HepG2 (cell line): ENCODE measurements around the gene PKIG. TPM values are rescaled to one million over a fixed set of nuclear protein-coding genes. Genes with fewer than 3 reads are reported as not detected.

Experiments
- ATAC-seq: fragments of 200-7000 bp; cut with Tn5 transposase; 3 replicates; pipeline ENCODE4 v1.9.1; 2020; ENCODE audit warnings: mild to moderate bottlenecking, moderate library complexity
- BruUV-seq: library from RNA; stranded (reverse); fragments of 400-500 nt; replicated peaks from 2 replicates; lab custom pipeline; 2021; lab: Mats Ljungman, UMichigan
- CTCF ChIA-PET: fragments of 300-600 bp; formaldehyde crosslinking; extraction: SDS; loops from one replicate; lab custom pipeline; 2021; ENCODE audit warnings: low total read pairs, inconsistent platforms, low intra/inter-chr PET ratio; lab: Yijun Ruan, JAX
- POLR2A ChIA-PET: fragments of 350-600 bp; sonication (Branson Sonifier 250); formaldehyde crosslinking; loops from one replicate; lab custom pipeline; 2020; ENCODE audit warnings: antibody characterized with exemption, inconsistent platforms; lab: Yijun Ruan, JAX
- DNase-seq: peaks from one replicate; pipeline ENCODE4 v3.0.0-alpha.2; 2015; ENCODE audit warnings: low spot score
- FAIRE-seq: peaks from 3 replicates; lab custom pipeline; 2011; peaks lifted over from hg19 to GRCh38; lab: Jason Lieb, UNC
- H2AFZ ChIP-seq: one replicate; pipeline ENCODE4 v1.6.1; 2011; ENCODE audit warnings: low read length, inconsistent platforms
- H3K27ac ChIP-seq: fragments of 300-600 bp; 3 replicates; pipeline ENCODE4 v1.8.0; 2011; ENCODE audit warnings: mixed run types, mild to moderate bottlenecking, mixed read lengths, low read length, inconsistent platforms; ENCODE audit not compliant: insufficient read depth; ENCODE audit errors: extremely low read length
- H3K27me3 ChIP-seq, 2 experiments: fragments of 200-600 bp in 1 of 2; 2 replicates in 1 of 2; 3 replicates in 1 of 2; pipeline versions ENCODE4 v1.6.0 to v1.8.0; 2011; ENCODE audit warnings: low read length in 2 of 2, mild to moderate bottlenecking in 2 of 2, moderate library complexity in 2 of 2, inconsistent platforms in 1 of 2; ENCODE audit not compliant: insufficient read depth in 2 of 2, control insufficient read depth in 1 of 2
- H3K36me3 ChIP-seq, 2 experiments: fragments of 200-600 bp in 1 of 2; replicated peaks in 1 of 2; 2 replicates in 1 of 2; 3 replicates in 1 of 2; pipeline versions ENCODE4 v1.5.1 to v1.8.0; 2011; ENCODE audit warnings: low read length in 2 of 2, inconsistent platforms in 1 of 2; ENCODE audit not compliant: insufficient read depth in 2 of 2, control insufficient read depth in 1 of 2
- H3K4me1 ChIP-seq: 2 replicates; pipeline ENCODE4 v1.5.1; 2012; ENCODE audit warnings: low read length, inconsistent platforms; ENCODE audit not compliant: insufficient read depth
- H3K4me2 ChIP-seq: 2 replicates; pipeline ENCODE4 v1.6.0; 2011; ENCODE audit warnings: low read depth, low read length, inconsistent platforms
- H3K4me3 ChIP-seq, 3 experiments: fragments of 200-600 bp in 1 of 3; sonication (generic), shearing (Covaris generic) in 1 of 3; replicated peaks in 1 of 3; 2 replicates each; pipeline ENCODE4 v1.5.1; 2011 to 2016; ENCODE audit warnings: low read length in 3 of 3, inconsistent platforms in 2 of 3, low read depth in 2 of 3, mild to moderate bottlenecking in 2 of 3, control low read depth in 1 of 3, mixed read lengths in 1 of 3; ENCODE audit not compliant: insufficient read depth in 1 of 3
- H3K79me2 ChIP-seq: one replicate; pipeline ENCODE4 v1.6.1; 2011; ENCODE audit warnings: low read length, inconsistent platforms; ENCODE audit not compliant: insufficient read depth
- H3K9ac ChIP-seq: 2 replicates; pipeline ENCODE4 v1.6.0; 2011; ENCODE audit warnings: mild to moderate bottlenecking, low read depth, low read length, inconsistent platforms; ENCODE audit not compliant: insufficient read depth
- H3K9me3 ChIP-seq: 2 replicates; pipeline ENCODE4 v1.5.1; 2012; ENCODE audit warnings: mild to moderate bottlenecking, low read length
- H4K20me1 ChIP-seq: 2 replicates; pipeline ENCODE4 v1.6.0; 2011; ENCODE audit warnings: inconsistent platforms, mild to moderate bottlenecking, low read length, moderate library complexity; ENCODE audit not compliant: insufficient read depth
- HDAC6 ChIP-seq: fragments of 200-600 bp; sonication (generic); IDR thresholded peaks from 2 replicates; pipeline ENCODE4 v1.7.0; 2017; ENCODE audit warnings: mild to moderate bottlenecking, antibody characterized with exemption, low read length, low read depth
- MXI1 ChIP-seq: IDR thresholded peaks from 3 replicates; pipeline ENCODE4 v1.6.1; 2012; ENCODE audit warnings: low read depth, low read length, inconsistent platforms, borderline replicate concordance
- ZNF512B ChIP-seq: sonication (generic); formaldehyde crosslinking; IDR thresholded peaks from 2 replicates; pipeline ENCODE4 v1.5.1; 2020; ENCODE audit warnings: missing genetic modification reagents, mild to moderate bottlenecking, borderline replicate concordance
- ZNF646 ChIP-seq: sonication (generic); formaldehyde crosslinking; IDR thresholded peaks from 2 replicates; pipeline ENCODE4 v1.9.0; 2021; ENCODE audit warnings: mild to moderate bottlenecking, missing genetic modification reagents
- WGBS: methylation state at CpG from one replicate; pipeline ENCODE4 v1.1.6; 2017; ENCODE audit warnings: low lambda C conversion rate; 5-methylcytosine and 5-hydroxymethylcytosine counted together
- in situ Hi-C: cut with HindIII; loops from 2 replicates; pipeline ENCODE4 v1.10.0; 2017; ENCODE audit warnings: low pct_unique_long_range_greater_than_20kb; ENCODE audit not compliant: extremely low pct_ligation_motif_present
- intact Hi-C: fragments of 100-400 bp; cut with micrococcal nuclease; formaldehyde crosslinking; loops from one replicate; pipeline ENCODE4 v1.10.0; 2022; ENCODE audit not compliant: unreplicated experiment
- polyA plus RNA-seq, 8 experiments: library from polyadenylated mRNA; depleted of rRNA in 3 of 8; stranded (reverse) in 7 of 8; unstranded in 1 of 8; fragments of >200 nt; fragmentation: Illumina TruSeq in 4 of 8; extraction: Trizol in 4 of 8; gene quantifications; 2 replicates each; pipeline versions ENCODE4 v1.2.1 to v1.2.3, GENCODE V29; 2011 to 2016; ENCODE audit warnings: low read depth in 4 of 8, missing spikeins in 1 of 8, mixed read lengths in 1 of 8; ENCODE audit not compliant: insufficient read depth in 1 of 8
- total RNA-seq, 5 experiments: library from RNA; depleted of rRNA; stranded (reverse); fragments of >200 nt; fragmentation: Illumina TruSeq; extraction: Trizol; gene quantifications; 2 replicates each; pipeline ENCODE4 v1.2.3, GENCODE V29; 2016; ENCODE audit warnings: low read depth in 1 of 5

Gene PKIG
- total and polyA plus RNA-seq, 2 of the 13 experiments (the other 11 are each of a cell fraction or from before 2014, with no cell fraction given), result 30.8 to 44.5 TPM

- no peak for TF ChIP-seq ZNF512B
- TF ChIP-seq MXI1, result no peak
- TF ChIP-seq, all 625 proteins: peak for 0
Observed at GRCh38 chr20:44625361-44625760, 43.0 kb downstream of the PKIG start (continued).

- POLR2A ChIA-PET, result no interaction called here
- intact Hi-C loops, result no loop called here
- 89% methylated on average over 7 of the region's 7 CpGs for WGBS
- BruUV-seq, result no TSS peak
- H3K4me2 ChIP-seq, result no peak overlapping the region
- ATAC-seq (no peak; the same call in 2 of the 3 replicates), DNase-seq (no peak), FAIRE-seq (no peak)
- no peaks in the 10 kb centered on the region for H3K4me1 ChIP-seq
- H4K20me1 ChIP-seq, result no peaks in the 10 kb centered on the region
- H3K27me3 ChIP-seq, result no peaks in the 10 kb centered on the region
- TF ChIP-seq HDAC6 (no peak), ZNF646 (CRISPR knock-in tag) (no peak)
- no peaks in the 10 kb centered on the region for H3K36me3 ChIP-seq
- H2AFZ ChIP-seq, result no peak overlapping the region
- no peak overlapping the region for H3K9ac ChIP-seq
- no peaks in the 10 kb centered on the region for H3K9me3 ChIP-seq
- in situ Hi-C loops, result no loop called here
- no peak overlapping the region for H3K4me3 ChIP-seq
- CTCF ChIA-PET, result no interaction called here
- H3K27ac ChIP-seq, result no peak overlapping the region
- H3K79me2 ChIP-seq, result no peaks in the 10 kb centered on the region
Observed at GRCh38 chr20:44626278-44626677, 43.9 kb downstream of the PKIG start.
